Lung (tissue), 12 donors: Measurements from ENCODE around the gene PLEKHG4B. TPM values are rescaled to one million over a fixed set of nuclear protein-coding genes. Genes with fewer than 3 reads are reported as not detected.

ENCODE experiments used
- ATAC-seq: fragments of 200-7000 bp; cut with Tn5 transposase; one replicate; pipeline ENCODE4 v1.9.1; 2020; ENCODE audit warnings: moderate number of reproducible peaks; ENCODE audit not compliant: insufficient read depth, low FRiP score
- DNase-seq, 3 donors: peaks; one replicate each; pipeline ENCODE4 v3.0.0-alpha.2; 2013 to 2017
- H3K27ac ChIP-seq, 2 donors: one replicate each; pipeline ENCODE4 v1.5.1; 2013; ENCODE audit warnings: mild to moderate bottlenecking in 2 of 2, moderate library complexity in 2 of 2, control low read depth in 1 of 2, inconsistent platforms in 1 of 2, low read depth in 1 of 2, low read length in 1 of 2
- H3K27me3 ChIP-seq, 3 donors: one replicate each; pipeline ENCODE4 v1.5.1; 2013; ENCODE audit warnings: low read length in 2 of 3; ENCODE audit not compliant: control insufficient read depth in 3 of 3, insufficient read depth in 3 of 3
- H3K36me3 ChIP-seq, 4 donors: one replicate each; pipeline ENCODE4 v1.5.1; 2013; ENCODE audit warnings: low read length in 4 of 4, mild to moderate bottlenecking in 1 of 4, moderate library complexity in 1 of 4; ENCODE audit not compliant: control insufficient read depth in 4 of 4, insufficient read depth in 4 of 4
- H3K4me1 ChIP-seq, 5 donors: one replicate each; pipeline ENCODE4 v1.5.1; 2013; ENCODE audit warnings: low read length in 5 of 5, mild to moderate bottlenecking in 2 of 5, moderate library complexity in 1 of 5; ENCODE audit not compliant: control insufficient read depth in 5 of 5, insufficient read depth in 5 of 5
- H3K4me3 ChIP-seq: one replicate; pipeline ENCODE4 v1.5.1; 2013; ENCODE audit warnings: mild to moderate bottlenecking, control low read depth, moderate library complexity
- H3K9ac ChIP-seq, 2 donors: one replicate each; pipeline ENCODE4 v1.5.1; 2013; ENCODE audit warnings: low read length in 2 of 2, control low read depth in 1 of 2; ENCODE audit not compliant: insufficient read depth in 1 of 2
- H3K9me3 ChIP-seq, 4 donors: one replicate each; pipeline ENCODE4 v1.5.1; 2013; ENCODE audit warnings: low read length in 3 of 4, mild to moderate bottlenecking in 1 of 4, moderate library complexity in 1 of 4; ENCODE audit not compliant: control insufficient read depth in 4 of 4, insufficient read depth in 3 of 4
- WGBS, 2 donors: extraction: QIAGEN DNeasy Blood & Tissue Kit; methylation state at CpG; one replicate each; pipeline ENCODE4 v1.1.7; 2013; 5-methylcytosine and 5-hydroxymethylcytosine counted together
- polyA plus RNA-seq, 2 donors: library from polyadenylated mRNA; stranded (reverse); fragments of 200-250 nt; gene quantifications; one replicate each; pipeline ENCODE4 v1.2.1, GENCODE V29; 2013
- total RNA-seq, 2 donors: library from RNA; depleted of rRNA in 1 of 2; stranded (reverse); fragments of >200 nt in 1 of 2; gene quantifications; one replicate each; pipeline ENCODE4 v1.2.1, GENCODE V29; 2014 to 2021
- TF ChIP-seq, protein P1 (sequence below): IDR thresholded peaks from 2 replicates; pipeline ENCODE4 v1.5.1; 2012; ENCODE audit warnings: mild to moderate bottlenecking; ENCODE audit errors: control extremely low read depth, extremely low read depth
- donor health status: control.
- donor health status: control.
- donor health status: Bipolar disorder and iron deficiency.
- donor health status: healthy.
- donor health status: DM: yes; HTN: yes; CAD: no.

The PLEKHG4B gene
- total and polyA plus RNA-seq, 4 donors, result 0.24 to 4.7 (median 3.0) TPM

- ATAC-seq, result no peak
- Histone ChIP-seq H3K9ac (no peak overlapping the region), H3K9me3 (no peaks in the 10 kb centered on the region), H3K4me1 (peaks cover 0 to 5% (median 0%) of the 10 kb centered on the region in 5 donors), H3K27me3 (no peaks in the 10 kb centered on the region), H3K27ac (no peak overlapping the region), H3K36me3 (peaks cover 0 to 26% (median 6%) of the 10 kb centered on the region in 4 donors), H3K4me3 (no peak overlapping the region)
- 94 to 95% methylated on average over 30 of the region's 30 CpGs for WGBS, 2 donors
- TF ChIP-seq, protein P1, sequence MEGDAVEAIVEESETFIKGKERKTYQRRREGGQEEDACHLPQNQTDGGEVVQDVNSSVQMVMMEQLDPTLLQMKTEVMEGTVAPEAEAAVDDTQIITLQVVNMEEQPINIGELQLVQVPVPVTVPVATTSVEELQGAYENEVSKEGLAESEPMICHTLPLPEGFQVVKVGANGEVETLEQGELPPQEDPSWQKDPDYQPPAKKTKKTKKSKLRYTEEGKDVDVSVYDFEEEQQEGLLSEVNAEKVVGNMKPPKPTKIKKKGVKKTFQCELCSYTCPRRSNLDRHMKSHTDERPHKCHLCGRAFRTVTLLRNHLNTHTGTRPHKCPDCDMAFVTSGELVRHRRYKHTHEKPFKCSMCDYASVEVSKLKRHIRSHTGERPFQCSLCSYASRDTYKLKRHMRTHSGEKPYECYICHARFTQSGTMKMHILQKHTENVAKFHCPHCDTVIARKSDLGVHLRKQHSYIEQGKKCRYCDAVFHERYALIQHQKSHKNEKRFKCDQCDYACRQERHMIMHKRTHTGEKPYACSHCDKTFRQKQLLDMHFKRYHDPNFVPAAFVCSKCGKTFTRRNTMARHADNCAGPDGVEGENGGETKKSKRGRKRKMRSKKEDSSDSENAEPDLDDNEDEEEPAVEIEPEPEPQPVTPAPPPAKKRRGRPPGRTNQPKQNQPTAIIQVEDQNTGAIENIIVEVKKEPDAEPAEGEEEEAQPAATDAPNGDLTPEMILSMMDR, result no peak
- DNase-seq, result no peak
Observed at GRCh38 chr5:204966-205670, 113.2 kb downstream of the PLEKHG4B start.

DNA sequence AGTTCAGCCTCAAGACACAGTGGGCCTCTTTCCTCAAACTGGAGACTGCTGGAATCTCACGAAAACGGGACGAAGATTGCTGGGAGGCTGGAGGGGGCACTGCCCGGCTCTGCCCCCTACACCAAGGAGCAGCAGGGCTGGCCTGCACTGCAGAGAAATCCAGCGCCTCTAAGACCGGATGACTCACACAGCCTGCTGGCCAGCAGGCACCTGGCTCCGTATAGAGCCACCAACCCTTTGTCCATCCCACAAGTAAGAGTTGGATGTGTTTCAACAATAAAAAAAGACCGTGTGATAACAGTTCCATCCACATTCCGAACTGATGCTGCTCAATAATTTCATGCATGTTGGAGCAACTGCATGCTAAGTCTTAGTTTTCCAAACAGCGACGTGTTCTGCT, 114.4 kb downstream of the PLEKHG4B start:
- Histone ChIP-seq H3K27ac (peak overlapping the region in 1 of 2 donors; percentile 74), H3K9ac (no peak overlapping the region), H3K27me3 (no peaks in the 10 kb centered on the region), H3K9me3 (no peaks in the 10 kb centered on the region), H3K4me1 (peaks cover 0 to 5% (median 0%) of the 10 kb centered on the region in 5 donors), H3K4me3 (no peak overlapping the region), H3K36me3 (peaks cover 0 to 26% (median 6%) of the 10 kb centered on the region in 4 donors)
- ATAC-seq, result no peak
- WGBS, 2 donors, result 82 to 94% methylated on average over 11 of the region's 11 CpGs
- no peak for DNase-seq
- TF ChIP-seq, protein P1, result no peak

DNA sequence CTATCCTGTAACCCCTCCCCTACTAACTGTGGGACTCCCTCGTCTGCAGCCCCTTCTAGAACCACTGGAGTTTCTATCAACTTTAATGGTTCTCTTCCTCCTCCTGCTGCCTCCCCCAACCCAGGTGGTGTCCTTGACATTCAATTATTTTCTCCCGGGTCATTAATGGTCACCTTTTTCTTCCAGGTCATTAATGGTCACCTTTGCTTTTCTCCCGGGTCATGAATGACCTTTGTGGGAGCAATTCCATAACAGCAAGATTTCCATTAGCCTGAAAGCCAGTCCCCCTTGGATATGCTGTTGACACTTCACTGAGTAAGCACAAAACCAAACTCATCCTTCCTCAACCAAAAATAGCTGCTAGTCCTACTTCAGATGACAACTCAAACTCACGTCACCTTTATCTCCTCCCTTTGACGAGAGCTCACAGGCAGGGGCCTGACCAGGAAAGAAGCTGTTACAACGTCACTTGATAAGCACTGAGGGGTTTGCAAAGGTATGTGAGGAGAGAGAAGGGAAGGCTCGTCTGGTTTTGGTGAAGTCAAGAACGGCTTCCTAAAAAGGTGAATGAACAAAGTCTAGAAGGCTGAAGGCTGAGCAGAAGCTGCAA, 115.1 kb downstream of the PLEKHG4B start:
- DNase-seq (no peak), ATAC-seq (no peak)
- Histone ChIP-seq H3K4me3 (no peak overlapping the region), H3K27ac (peak overlapping the region in 1 of 2 donors; percentile 74), H3K27me3 (no peaks in the 10 kb centered on the region), H3K9me3 (no peaks in the 10 kb centered on the region), H3K4me1 (peaks cover 0 to 5% (median 0%) of the 10 kb centered on the region in 5 donors), H3K36me3 (peaks cover 0 to 26% (median 6%) of the 10 kb centered on the region in 4 donors), H3K9ac (no peak overlapping the region)
- TF ChIP-seq, protein P1, result no peak
- 84 to 92% methylated on average over 8 of the region's 8 CpGs for WGBS, 2 donors
